Fibroblast of lung (primary cell): ENCODE measurements around the gene MLXIPL.

Source experiments
- EZH2 ChIP-seq: IDR thresholded peaks from 2 replicates; pipeline ENCODE4 v1.5.1; 2012; ENCODE audit warnings: low read length, control low read depth, mild to moderate bottlenecking; ENCODE audit errors: missing control alignments
- TF ChIP-seq, protein P1 (sequence below), 2 donors: IDR thresholded peaks in 1 of 2; conservative IDR thresholded peaks in 1 of 2; 1 replicate in 1 of 2; 2 replicates in 1 of 2; pipeline ENCODE4 v1.5.1; 2011 to 2012; ENCODE audit warnings: low read length in 2 of 2, control low read depth in 1 of 2, inconsistent platforms in 1 of 2, low read depth in 1 of 2, mild to moderate bottlenecking in 1 of 2

DNA sequence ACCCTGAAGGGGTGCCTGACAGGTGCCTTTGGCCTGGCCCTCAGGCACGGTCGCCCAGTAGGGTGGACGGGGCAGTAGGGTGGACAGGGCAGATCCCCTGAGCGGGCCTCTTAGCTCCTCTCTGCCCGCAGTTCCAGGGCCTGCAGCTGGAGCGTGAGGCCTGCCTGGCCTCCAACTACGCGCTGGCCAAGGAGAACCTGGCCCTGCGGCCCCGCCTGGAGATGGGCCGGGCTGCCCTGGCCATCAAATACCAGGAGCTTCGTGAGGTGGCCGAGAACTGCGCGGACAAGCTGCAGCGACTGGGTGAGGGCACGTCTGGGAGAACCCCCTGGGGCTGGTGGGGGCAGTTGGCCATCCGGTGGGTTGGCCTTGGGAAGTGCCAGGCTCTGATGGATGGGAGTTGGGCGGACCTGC is 45.0 kb upstream of the MLXIPL start:
- TF ChIP-seq, protein P1, sequence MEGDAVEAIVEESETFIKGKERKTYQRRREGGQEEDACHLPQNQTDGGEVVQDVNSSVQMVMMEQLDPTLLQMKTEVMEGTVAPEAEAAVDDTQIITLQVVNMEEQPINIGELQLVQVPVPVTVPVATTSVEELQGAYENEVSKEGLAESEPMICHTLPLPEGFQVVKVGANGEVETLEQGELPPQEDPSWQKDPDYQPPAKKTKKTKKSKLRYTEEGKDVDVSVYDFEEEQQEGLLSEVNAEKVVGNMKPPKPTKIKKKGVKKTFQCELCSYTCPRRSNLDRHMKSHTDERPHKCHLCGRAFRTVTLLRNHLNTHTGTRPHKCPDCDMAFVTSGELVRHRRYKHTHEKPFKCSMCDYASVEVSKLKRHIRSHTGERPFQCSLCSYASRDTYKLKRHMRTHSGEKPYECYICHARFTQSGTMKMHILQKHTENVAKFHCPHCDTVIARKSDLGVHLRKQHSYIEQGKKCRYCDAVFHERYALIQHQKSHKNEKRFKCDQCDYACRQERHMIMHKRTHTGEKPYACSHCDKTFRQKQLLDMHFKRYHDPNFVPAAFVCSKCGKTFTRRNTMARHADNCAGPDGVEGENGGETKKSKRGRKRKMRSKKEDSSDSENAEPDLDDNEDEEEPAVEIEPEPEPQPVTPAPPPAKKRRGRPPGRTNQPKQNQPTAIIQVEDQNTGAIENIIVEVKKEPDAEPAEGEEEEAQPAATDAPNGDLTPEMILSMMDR (conservative IDR thresholded peaks at IDR 0.05 in 1 of 2, IDR thresholded peaks at IDR 0.05 in 1 of 2; ENCODE audit: low read depth in 1 of 2, low read length in 2 of 2), result no peak
- no peak for TF ChIP-seq EZH2
